Stimulated activated CD4-positive, alpha-beta T cell treated with anti-CD3 and anti-CD28 coated beads, TNF-alpha, amount 100 ng/mL, for 4 hours (primary cell): Measurements from ENCODE around the gene SPRR1A.

Experiments
- DNase-seq, 3 experiments: peaks; one replicate each; pipeline ENCODE4 v3.0.0-alpha.2; 2020; ENCODE audit warnings: low read depth in 3 of 3

The SPRR1A gene, protein sequence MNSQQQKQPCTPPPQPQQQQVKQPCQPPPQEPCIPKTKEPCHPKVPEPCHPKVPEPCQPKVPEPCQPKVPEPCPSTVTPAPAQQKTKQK

DNA sequence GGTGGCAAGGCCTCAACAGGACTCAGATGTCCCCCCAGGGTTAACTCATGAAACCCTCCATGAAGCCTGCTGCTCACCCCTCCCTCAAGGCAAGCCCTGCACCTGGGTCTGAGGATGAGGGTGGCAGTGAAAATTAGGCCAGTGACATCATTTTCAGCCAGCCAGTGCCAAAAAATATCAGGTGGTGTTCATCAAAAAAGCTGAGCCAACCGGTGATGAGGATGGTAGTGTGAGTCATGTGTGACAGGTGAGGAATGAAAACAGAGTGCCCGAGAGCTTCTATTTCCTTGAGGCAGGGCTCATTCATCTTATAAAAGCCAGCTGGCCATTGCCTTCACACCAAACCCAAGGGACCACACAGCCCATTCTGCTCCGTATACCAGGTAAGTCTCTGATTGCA is at the start of gene SPRR1A:
Gene SPRR1A (plus strand): TSS at position 339 of the 400 bp plus-strand sequence. CDS start 1,150 bp downstream, outside the sequence.
- DNase-seq = no peak

GRCh38 chr1:152940614-152941013 is 43.3 kb upstream of the SPRR1A start:
- no peak for DNase-seq

GRCh38 chr1:152941037-152941711 is 42.7 kb upstream of the SPRR1A start:
- DNase-seq = no peak

DNA sequence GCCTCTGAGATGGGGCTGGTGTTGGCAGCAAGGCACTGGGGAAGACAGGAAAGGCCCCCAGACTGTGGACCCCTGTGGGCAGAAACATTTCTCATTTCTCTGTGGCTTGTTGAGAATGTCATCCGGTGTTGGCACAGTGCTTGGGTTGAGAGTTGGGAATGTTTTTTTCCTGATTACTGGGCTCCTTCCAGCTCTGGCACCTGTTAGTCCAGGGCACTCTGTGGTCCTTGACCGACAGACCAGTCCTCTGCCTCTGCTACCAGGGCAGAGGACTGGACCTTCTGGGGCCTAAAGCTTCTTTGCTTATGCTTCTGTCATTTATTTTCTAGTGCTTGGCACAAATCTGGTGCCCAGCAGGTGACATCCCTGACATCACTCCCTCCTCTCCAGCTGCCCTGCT is 41.7 kb upstream of the SPRR1A start:
- no peak for DNase-seq

- no peak for DNase-seq
Observed at GRCh38 chr1:152946248-152946647, 37.6 kb upstream of the SPRR1A start.

DNA sequence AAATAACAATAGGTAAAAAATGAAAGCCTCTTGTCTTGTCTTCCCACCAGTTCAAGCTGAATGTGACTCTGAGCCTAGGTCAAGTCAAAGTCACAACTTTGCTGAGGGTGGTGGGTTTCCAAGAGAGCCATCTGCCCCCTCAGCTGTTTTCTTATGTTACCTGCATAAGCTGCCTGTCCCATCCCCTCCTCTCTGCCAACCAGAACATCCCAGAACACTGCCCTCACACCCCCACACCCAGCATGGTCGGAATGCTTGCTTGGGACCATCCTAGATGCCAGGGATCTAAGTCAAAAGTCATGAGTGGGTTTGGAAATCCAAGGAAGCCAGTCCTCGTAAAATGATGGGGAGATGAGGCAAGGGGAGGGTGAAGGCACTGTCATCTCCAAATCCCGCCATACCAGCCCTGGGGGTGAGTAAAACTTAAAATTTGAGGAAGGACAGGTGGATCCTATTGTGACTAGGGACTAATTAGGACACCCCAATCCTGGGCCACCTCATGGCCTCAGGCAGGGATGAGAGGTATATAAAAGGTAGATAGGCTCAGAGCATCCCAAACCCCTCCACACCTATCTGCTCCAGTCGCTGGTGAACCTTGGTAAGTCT is 37.1 kb upstream of the SPRR1A start, which contains the start of gene SPRR5:
Gene SPRR5 (plus strand): TSS at position 556 of the 606 bp plus-strand sequence. CDS start 1,349 bp downstream, outside the sequence.
- no peak for DNase-seq

DNA sequence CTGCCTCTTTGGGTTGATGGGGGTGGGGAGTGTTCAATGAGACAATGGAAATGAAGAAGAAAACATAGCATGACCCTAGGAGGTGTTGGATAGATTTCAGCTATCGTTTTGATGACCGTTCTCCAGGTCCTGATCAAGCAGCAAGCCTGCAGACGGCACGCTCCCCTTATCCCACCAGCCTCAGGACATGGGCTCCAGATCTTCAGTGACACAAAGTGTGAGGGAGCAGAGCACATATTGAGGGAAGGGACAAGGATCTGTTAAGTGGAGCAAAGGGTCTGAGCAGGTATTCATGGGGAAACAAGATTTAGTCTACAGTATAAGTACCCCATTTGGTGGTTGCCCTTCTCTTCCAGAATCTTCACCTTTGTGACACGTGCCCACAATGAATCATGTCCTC is 32.2 kb upstream of the SPRR1A start:
- DNase-seq = no peak

- no peak for DNase-seq
Observed at GRCh38 chr1:152953761-152954160, 30.1 kb upstream of the SPRR1A start.

DNA sequence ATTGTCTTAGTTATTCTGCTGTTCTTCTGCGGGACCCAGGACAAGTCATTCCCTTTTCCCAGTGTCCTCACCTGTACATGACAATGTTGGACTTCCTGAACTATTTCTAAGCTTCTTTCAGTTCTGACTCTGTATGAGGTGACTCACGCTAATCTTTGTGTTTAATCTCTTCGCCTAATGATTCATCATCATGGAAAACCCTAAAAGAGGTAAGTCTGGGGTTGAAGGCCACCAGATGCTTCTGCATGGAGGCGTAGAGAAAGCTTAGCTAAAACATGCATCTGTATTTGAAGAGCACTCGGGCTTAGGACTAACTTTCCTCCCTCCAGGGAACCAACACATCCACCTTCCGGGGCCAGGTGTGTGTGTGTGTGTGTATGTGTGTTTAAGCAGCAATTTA is 29.4 kb upstream of the SPRR1A start:
- no peak for DNase-seq

GRCh38 chr1:152957561-152957960 is 26.3 kb upstream of the SPRR1A start:
- DNase-seq = no peak

DNA sequence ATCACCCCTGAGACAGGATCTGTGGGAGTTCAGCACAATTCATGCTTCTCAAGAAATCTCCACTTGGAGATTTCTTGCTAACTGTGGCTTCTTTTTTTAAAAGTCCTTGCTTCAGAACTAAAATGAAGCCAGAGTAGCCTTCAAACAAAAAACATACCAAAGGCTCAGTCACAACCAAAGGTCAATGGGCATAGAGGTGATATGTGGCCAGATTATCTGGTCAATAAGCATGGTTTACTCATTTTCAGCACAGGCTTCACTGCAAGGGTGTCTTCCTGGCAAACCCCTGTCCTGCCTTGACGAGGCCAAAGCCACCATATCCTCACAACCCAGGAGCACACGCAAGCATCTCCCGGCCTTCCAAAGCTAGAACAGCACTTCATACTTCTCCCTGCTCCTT is 24.6 kb upstream of the SPRR1A start:
- DNase-seq = no peak

DNA sequence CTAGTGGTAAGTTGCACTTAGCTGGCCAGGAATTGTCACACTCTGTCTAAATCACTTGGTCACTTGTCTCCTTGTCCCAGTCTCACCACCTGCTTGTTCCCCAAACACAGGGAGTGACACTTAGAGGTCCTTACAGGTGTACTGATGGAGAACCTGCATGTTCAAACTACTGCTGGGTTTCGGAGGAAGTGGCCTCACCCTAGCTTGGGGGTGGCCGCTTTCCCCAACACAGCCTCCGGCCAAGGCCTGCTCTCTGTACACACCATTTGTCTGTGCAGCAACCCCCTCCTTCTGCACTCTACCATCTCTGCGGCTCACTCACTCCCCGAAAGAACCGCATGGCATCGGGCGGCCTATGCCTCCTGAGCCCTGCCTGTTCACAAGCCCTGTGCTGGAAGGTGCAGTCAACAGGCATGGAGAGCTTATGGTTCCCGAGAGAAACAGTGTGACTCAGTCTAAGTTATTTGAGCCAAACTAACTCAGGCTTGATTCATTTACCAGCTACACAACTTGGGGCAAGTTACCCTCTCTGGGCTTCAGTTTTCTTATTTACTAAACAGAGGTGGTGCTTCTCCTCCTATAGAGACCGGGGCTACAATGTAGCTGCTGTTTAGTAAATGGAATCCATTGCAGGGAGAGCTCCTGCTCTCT is 24.0 kb upstream of the SPRR1A start:
- DNase-seq = no peak

DNA sequence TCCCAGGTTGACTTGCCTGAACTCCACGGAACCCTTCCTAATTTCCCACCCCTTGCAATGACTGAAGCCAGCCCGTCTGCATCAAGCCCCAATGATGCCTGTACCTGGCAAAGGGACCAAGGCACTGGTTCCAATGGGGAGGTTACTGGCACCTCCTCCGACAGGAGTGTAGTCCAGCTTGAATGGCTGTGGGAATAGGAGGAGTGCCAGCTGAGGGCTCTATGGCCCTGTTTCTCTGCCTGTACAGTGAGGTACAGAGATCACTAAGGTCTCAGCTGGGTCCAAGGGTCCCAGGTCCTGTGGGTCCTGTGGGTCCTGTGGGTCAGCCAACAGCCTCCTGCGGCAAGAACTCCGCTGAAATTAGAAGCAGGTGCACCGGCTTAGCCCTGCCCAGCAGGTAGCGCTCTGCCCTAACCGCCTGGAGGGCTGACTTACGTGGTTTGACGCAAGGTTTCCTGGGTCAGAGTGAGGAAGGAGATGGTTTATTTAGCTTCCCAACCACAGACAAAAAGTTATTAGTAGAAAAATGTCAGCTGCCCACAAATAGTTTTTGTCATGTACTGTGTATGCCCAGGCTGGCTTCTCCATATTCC is 23.3 kb upstream of the SPRR1A start:
- DNase-seq = no peak

DNA sequence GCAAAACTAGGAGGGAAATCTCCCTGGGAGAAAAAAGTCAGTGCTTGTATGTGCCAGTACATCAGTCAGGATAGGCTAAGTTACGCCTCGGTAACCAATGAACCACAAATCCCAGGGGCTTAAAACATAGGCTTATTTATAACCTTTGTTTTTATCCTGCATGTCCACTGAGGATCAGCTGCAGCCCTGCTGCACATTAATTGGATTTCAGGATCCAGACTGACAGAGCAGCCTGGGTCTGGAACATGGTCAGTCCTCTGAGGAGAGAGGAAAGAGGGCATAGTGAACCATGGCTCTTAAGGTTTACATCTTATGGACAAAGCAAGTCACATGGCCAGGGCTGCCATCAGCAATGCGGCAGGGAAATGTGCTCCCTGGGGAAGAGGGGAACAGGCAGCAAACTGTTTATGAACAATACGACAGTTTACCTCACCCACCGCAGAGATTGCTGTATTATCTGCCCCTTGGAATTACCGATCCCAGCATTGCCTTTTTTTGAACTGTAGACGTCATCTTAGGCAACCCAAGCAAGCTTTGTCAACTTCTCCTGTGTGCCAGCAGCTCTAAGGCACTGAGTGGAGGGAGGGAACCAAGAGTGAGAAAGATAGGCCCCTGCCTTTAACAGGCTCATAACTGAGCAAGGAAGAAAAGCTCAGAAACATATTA is 22.5 kb upstream of the SPRR1A start:
- DNase-seq = no peak

DNA sequence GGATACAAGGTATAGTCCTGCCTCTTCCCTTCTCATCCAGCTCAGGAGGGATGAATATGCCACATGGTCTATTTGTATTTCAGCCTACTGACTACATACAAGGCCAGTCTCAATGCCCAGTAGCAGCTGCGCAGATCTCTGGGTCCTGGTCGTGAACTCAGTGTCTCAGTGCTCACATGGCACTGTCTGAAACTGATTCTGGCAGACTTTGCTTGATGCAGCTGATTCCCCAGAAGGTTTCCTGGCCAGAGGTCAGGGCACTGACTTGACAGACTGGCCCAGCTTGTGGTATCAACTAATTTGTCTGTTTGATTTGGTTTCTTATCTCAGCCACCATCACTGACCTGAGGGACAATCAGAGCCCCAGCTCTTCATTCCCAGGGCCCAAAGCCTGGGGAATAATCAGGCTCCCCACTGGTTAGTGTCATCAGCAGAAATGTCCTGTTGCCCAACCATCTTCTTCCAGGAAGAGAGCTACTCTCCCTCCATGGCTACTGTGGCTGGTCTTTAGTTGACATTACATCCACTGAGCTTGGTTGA is 20.9 kb upstream of the SPRR1A start:
- no peak for DNase-seq

DNA sequence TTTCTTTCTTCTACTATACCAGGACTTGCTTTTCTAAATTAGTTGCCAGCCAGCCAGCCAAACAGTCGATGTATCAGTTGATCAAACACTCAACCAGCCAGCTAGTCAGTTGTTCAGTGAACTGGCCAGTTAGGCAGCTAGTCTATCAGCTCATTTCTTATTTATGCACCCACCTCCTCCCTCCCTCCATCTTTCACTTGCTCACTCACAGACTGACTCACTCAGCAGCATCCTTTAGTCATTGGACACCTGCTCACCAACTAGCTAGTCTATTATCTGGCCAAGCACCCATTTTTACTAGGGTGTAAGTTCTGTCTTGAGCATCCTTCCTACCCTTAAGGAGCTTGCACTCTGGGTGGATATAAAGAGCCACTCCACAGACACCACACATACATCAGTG is 19.3 kb upstream of the SPRR1A start:
- DNase-seq = no peak

DNA sequence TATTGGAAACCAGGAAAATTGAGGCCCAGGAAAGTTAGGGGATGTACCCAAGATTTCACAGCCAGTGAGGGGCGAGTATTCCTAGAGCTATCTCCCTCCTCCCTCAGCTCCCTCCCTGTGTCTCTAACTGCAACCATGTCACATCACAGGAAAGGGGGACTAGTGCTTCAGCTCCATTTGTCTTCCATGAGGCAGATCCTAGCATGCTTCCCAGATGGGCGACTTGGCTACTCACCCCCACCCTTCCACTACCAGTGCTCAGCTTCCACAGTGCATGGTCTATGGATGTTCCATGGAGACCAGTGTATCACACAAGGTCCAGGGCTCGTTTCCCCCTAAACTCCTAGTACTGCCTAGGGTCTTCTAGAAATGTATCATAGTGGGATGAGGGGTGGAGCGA is 18.0 kb upstream of the SPRR1A start:
- no peak for DNase-seq

DNA sequence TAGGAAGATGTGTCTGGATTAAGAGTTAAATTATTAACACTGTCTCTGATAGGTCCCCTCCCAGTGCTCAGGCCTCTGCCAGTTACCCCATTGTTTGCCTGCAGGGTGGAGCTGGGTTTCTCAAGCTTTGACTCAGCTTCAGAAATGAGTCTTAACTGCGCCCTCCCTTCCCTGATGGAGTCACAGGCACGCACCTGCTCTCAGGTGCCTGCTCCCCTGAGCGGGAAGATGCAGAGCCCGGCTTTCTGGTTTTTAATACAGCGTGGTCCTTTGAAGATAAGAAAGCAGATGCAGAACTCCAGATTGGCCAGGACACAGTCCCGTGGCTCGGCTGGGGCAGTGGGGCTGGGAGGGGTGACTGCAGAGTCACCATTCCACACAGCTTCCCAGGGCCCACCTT is 16.7 kb upstream of the SPRR1A start:
- DNase-seq = no peak

- DNase-seq = no peak
Observed at GRCh38 chr1:152968248-152968647, 15.6 kb upstream of the SPRR1A start.

DNA sequence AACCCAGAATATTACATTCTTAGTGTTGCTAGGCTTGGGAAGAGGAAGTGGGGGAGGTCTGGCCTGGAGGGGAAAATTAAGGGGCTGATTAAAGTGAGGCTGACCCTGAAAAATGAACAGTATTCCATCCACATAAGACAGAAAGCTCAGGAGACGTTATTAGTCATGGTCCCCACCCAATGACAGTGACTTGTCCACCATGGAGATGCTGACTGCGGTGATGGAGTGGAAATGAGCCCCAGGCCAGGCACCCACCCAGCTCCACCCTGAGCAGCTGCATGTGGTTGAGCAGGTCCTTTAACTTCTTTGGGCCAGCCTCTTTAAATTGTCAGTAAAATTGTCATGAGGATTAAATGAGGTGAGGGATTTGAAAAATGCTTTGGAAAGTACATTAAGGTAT is 14.8 kb upstream of the SPRR1A start:
- DNase-seq = no peak

DNA sequence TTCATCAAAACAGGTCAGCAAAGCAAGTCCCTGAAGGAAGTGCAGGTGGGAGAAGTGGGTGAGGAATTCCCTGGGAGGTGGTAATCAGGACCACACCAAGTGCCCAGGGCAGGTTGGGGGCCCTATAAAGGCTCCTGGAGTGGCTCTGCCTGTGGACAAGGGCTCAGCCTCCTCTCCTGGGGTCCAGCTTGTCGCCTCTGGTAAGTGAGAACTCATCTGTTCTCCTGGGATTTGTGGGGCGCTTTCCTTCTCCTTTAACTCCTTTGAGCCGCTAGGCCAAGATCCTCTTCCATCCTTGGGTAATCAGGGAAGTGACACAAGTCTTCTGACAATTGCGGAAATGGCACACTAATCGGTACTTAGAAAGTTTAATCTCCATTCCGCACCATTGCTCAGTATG is 13.4 kb upstream of the SPRR1A start, which contains the start of gene SPRR4:
Gene SPRR4 (plus strand): TSS at position 154 of the 400 bp plus-strand sequence. CDS start 1,243 bp downstream, outside the sequence.
- no peak for DNase-seq
